GM19240 (cell line): ENCODE results near the gene PEMT.

Experiments used
- DNase-seq: peaks from one replicate; pipeline ENCODE4 v3.0.0; 2011; ENCODE audit warnings: low spot score; ENCODE audit not compliant: insufficient read length

Gene PEMT

DNA sequence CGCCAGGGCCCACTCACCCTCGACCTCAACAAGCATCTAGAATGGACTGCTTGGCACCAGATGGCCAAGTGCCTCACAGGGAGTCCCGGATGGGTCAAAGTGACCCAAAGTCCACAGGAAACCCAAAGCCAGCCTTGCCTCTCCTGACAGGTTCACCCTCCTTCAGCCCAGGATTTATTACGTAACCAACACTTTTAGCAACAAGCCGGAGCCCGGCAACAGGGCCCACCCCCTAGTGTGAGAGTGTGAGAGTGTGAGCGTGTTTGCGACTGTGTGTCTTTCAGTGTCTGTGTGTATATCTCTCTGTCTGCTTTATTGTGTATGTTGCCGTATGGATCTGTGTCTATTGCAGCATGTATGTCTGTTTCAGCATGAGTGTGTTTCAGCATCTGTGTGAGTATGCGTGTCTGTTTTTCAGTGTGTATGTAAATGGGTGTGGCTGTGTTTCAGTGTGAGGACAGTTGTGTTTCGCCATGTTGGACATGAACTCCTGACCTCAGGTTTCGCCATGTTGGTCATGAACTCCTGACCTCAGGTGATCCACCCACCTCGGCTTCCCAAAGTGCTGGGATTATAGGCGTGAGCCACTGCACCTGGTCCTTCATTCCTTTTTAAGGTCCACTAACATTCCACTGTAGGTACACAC lies 13.7 kb upstream of the PEMT start:
- DNase-seq, result no peak

DNA sequence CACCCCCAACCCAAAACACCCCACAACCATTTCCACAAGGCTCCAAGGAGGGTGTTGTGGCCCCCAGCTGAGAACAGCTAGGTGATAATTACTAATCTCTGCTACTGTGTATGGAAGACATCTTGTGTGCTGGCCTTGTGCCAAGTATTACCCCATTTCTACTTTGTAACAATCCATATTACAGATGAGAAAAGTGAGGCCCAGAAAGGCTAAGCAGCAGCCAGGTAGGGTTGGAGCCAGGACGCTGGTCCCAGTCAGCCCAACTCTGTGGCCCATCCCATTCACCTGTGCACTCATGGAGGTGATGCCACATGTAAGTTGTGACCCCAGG lies 12.4 kb upstream of the PEMT start:
- DNase-seq, result no peak

DNA sequence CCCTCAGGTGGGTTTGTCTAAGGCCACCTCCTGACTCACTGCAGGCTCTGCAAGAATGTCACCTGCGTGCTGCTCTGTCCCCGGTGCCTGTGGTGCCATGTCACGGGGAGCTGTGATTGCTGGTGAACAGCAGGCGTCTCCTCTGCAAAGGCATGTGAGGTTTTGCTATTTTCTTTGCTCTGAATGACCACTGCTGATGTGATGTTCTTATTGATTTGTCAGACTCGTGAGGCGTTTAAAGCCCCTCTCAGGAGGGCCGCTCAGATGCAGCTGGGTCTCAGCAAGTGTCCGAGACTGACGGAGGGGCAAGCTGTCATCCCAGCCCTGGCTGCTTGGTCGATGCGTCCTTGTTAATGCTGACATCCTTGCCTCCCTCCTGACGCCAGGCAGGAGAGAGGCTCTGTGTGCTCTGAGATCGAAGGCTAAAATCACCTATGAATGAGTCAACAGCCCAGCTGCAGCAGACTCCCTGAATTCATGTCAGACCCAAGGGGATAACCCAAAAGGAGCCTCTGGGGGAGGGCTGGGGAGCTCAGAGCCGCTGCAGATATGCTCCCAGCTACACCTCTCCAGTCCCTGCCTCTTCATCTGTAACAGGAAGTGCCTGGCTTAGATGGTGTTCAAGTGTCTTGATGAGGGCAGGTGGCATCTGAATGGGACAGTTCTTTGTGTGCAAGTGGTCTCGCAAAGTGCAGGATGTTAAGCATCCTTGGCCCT lies 11.8 kb upstream of the PEMT start:
- DNase-seq, result no peak

DNA sequence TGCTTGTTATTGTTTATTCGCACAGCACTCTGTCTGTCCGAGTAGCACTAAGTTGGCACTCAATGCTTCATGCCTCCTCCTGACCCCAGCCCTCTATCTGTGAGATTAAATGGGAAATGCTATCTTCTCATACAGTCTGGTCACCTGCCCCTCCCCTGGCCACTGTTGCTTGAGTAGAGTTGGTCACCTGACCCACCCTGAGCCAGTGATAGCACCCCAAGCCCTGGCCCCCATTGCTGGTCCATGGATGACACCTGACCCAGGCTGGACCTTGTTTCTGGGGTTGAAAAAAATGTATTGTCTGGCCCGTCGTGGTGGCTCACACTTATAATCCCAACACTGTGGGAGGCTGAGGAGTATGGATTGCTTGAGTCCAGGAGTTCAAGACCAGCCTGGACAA lies 8.5 kb upstream of the PEMT start:
- no peak for DNase-seq

DNA sequence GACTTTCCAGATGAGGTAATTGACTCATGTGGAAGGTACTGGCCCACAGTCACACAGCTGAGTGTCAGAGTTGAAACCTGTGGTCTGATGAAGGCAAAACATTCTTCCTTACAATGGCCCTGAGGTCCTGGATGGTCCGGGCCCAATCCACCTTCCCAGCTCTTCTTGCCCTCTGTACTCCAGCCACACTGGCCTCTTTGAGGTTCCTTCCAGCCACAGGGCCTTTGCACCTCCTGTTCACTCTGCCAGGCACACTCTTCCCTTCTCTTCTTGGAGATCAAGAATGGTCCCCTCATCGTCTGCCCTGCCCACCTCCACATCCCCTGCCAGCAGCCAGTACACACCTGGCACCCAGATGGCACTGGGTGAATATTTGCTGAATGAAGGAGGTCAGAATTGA lies 6.5 kb upstream of the PEMT start:
- DNase-seq, result no peak

DNA sequence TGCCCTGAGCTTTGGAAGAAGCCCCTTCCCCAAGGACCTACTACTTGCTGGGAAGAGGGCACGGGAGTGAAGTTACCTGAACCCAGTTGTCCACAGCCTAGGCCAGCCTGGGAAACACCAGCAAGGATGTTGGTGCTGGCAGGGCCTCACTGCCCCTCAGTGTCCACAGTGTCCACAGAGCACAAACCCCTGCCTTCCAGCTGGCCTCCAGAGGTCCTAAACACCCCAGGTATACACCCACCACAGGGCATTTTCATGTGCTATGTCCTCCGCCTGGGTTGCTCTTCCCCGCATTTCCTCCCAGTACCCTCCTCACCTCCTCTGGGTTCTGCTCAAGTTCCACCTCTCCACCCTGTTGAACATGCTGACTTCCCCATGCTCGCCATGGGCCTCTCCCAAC lies 4.2 kb upstream of the PEMT start:
- no peak for DNase-seq

DNA sequence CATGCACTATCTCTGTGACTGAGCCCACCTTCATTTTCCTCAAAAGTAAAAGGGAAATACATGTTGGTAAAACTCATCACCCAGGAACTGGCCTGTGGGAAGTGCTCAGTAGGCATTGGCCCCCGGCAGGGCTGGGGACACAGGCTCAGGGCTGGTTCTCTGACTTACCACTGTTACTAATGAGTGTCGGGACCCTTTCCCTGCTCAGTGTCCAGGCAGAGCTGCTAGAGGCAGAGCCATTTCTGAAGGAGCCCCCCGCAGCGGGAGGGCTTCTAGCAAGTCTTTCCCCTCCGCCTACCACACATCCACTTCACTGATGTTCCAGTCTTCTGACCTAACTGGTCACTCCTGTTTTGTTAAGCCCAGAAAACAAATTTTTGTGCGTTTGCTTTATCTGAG lies 1.7 kb upstream of the PEMT start:
- DNase-seq, result no peak

DNA sequence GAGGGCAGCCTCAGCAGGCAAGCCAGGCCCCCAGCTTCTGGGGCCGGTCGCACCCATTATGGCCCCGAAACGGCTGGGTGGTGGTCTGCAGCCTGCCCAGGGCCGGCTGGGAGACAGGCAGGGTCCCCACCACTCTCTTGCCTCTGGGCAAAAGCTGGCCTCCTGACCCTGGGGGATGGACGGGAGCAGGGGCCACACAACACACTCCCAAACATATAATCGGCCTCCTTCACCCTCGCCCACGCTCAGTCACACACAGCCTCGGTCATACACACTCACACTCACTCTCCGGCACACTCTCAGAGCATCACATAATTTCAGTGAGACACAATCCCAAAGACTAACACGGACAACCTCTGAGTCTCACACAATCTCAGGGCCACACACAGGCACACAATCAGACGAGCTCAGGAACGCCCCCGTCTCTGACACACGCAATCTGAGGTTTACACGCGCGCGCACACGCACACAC lies 589 bp downstream of the PEMT start:
- no peak for DNase-seq

DNA sequence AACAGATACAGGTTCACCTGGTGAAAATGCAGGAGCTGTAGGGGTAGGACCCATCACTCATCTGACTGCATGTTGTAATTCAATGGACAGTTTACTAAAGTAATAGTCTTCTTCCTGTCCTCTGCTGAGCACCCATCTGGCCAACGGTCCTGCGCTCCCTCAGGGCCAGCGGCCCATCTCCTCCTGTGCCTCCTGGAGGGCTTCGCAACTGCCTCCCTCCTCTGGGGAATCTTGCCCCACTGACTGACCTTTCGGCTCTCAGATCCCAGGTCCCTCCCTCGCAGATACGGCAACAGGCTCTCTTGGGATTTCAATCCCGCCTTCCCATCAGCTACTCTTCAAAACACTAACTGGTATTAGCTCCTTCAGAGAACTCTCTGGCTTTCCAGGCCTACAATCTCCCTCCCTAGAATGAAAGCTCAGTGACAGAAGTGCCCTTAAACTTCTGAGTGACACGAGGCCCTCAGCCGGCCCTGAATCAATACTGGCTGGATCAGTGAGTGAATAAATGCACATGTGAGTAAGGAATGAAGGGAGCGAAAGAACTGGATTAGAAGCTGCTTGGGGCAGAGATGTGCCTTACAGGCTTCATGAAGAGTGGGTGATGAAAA lies 1.3 kb downstream of the PEMT start:
- no peak for DNase-seq

DNA sequence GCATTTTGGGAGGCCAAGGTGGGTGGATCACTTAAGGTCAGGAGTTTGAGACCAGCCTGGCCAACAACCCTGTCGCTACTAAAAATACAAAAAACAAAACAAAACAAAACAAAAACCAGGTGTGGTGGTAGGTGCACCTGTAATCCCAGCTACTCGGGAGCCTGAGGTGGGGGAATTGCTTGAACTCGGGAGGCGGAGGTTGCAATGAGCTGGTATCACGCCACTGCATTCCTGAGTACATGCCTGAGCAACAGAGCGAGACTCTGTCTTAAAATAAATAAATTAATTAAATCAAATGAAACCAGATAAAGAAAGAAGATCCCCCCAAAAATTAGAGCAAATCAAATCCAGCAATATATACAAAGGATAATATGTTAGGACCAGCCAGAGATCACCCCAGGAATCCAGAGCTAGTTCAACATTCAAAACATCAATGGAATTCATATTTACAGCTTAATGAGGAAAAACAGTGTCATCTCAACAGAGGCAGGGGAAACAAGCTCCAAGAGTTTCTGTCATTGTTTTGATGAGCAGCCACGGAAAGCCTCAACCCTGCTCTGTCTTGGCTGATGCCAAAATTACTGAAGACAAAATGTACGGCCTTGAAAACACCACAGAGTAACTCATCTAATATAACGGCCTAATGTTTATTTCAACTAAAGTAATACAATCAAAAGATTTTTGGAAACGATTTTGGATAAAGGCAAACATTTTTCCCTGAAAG lies 3.7 kb downstream of the PEMT start:
- no peak for DNase-seq

DNA sequence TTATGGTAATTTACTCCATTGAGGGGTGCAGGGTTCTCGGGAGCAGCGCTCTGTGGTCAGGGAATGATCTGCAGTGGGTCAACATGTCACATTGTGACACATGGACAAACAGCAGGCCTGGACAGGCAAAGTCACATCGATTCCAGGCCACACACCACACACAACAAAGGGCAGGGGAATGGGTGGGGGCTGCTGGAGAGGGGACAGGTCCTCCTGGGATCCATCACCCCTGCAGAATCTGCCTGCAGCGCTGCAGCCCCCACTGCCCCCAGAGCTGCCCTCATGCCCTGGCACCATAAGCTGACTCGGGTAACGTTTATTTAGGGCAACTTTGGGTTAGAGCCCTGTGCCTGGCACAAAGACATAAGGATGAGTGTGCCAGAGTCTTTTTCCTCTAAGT lies 9.1 kb downstream of the PEMT start:
- no peak for DNase-seq

DNA sequence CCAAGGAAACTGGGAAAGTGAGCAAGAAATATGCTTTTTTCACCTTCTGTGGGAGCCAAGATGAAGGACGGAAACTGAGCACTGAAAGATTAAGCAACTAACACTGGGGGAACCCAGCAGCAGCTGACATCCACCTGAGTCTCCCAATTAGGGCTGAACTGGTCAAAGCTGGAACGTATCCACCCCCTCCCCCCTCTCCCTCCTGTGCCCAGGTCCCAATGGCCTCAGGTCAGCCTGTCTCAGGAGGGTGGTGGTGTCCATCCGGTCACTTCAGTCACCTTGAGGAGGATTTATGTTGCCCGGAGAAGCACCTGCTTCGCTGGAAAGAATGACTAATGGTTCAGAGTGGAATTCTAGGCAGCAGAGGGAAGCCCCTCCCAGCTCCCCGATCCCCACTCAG lies 10.0 kb downstream of the PEMT start:
- no peak for DNase-seq

DNA sequence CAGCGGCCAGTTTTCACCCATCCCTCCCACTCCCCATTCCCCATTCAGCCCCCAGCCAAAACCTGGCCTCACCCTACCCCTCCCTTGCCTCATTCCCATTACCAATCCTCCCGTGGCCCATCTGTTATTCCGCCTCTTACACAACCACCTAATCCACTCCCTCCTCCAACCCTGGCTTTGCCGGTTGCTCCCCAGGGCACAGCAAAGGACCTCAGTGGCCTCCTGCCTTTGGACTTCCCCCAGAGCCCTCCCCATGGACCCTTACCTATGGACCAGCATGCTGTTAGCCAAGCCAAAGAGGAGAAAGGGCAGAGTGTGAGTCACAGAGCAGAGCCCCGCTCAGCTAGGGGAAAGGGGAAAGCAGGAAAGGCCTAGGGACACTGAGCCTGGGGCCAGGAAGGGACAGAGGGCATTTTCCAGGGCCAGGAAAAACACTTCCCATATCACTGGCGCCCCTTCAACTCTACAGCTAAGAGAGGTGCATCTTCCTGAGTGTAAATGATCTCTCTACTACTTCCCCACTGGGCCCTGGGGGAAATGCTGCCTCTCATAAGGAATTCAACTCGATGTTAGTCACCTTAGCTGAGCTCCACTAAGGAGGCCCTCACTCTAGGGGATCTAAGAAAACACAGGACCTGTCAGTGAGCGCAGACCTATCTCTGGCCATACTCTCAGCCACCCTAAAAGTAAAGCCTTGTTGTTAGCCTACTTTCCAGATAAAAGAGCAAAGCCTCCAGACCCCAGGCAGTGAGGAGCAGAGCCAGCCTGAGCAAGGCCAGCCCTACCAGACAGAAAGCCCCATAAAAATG lies 10.6 kb downstream of the PEMT start:
- no peak for DNase-seq

DNA sequence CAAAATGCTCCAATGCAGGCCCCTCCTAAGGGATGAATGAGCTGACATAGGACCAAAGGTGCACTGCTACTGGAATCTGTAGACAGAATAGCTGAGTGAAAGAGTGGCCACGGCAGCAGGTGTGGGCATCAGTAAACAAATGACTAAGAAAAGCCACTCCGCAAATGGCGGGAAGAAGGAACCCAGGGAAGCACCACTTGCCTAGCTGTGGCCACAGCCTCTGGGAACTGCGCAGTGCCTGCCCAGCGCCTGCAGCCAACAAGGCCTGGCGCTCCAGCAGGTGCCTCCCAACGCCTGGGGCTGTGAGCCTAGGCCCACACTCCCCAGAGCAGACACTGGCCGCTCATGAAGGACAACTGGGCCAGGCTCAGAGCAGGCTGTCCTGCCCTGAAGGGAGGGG lies 11.8 kb downstream of the PEMT start:
- no peak for DNase-seq

DNA sequence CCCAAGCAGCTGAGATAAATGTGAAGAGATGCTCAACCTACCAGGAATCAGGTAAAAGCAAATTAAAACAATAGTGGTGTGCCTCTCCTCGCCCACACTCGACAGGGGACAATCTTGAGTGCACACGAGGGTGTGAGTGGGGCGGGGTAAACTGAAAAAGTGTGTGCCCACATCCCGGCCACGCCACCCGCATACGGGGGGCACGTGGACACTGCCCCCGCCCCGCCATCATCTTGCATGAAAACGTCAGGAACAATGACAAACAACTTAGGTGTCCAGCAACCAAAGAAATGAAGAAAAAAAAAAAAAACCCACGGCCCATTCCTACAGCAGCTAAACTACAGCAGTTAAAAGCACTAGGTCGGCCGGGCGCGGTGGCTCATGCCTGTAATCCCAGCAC lies 14.1 kb downstream of the PEMT start:
- DNase-seq, result no peak

DNA sequence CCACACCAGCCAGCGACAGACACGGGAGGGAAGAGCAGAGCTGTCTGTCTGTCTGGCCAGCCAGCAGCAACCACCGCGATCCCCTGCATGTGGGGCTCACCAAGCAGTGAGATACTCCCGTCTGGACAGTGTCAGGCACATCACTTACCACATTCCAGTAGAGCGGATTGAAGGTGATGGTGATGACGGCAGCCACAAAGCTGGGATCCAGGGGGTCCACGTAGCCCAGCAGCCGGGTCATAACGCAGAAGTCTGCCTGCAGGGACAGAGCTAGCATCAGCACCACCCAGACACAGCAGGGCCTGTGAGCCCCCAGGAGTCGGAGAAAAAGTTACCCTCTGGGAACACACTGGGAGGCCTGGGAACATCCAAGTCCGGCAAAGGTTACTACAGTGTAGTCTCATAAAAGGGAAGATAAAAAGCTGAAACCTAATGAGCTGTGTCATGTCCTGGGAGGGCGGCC lies 14.7 kb downstream of the PEMT start:
- DNase-seq, result no peak

DNA sequence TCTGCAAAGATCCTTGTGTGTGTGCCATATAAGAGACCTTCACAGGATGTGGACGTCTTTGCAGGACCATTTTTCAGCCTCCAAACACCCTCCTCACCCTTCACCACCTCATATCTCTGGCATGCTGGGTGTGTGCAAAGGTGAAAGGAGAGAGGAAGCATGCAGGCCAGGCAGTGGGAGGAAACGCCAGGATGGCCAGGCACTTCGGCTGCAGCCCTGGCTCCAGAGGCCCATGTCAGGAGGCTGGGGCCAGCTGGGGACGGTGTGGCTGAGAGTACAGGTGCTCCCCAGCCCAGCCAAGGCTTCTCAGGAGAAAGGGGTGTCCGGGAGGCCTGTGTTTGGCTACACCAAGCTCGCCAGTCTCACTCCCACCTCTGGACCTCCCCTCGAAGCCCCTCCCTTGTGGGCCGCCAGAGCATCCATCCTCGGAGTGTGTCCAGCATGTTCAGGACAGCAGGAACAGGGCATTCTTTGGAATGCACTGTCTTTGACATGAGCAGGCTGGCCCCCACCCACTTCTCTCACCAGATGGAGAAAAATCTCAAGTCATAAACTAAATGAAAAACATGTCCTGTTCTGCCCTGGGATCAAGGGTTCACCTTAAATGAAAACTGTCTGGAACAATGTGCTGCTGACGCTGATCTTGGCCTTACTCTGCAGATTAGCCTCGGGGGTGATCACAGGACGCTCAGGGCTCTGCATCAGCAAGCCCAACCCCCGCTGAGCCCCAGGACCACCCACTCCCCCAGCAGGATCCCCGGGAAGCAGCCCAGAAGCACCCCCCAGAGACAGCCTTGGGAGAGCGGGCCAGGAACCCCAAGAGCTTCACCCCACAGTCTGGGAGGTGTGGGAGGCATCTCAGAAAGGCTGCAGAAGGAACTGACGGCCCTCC lies 15.9 kb downstream of the PEMT start:
- no peak for DNase-seq

DNA sequence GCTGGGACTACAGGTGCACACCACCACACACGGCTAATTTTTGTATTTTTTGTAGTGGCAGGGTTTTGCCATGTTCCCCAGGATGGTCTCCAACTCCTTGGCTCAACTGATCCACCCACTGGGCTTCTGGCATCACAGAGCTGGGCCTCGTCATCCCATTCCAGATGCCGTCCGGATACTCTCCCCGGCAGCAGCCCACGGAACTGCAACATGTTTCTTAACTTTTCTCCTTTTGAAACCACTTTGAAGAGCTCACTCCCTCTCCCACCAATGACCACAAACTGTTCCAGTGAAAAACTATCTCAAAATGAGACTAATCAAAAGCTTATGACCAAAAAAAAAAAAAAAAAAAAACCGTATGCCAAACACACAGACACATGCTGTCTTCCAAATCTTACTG lies 17.6 kb downstream of the PEMT start:
- DNase-seq, result no peak

DNA sequence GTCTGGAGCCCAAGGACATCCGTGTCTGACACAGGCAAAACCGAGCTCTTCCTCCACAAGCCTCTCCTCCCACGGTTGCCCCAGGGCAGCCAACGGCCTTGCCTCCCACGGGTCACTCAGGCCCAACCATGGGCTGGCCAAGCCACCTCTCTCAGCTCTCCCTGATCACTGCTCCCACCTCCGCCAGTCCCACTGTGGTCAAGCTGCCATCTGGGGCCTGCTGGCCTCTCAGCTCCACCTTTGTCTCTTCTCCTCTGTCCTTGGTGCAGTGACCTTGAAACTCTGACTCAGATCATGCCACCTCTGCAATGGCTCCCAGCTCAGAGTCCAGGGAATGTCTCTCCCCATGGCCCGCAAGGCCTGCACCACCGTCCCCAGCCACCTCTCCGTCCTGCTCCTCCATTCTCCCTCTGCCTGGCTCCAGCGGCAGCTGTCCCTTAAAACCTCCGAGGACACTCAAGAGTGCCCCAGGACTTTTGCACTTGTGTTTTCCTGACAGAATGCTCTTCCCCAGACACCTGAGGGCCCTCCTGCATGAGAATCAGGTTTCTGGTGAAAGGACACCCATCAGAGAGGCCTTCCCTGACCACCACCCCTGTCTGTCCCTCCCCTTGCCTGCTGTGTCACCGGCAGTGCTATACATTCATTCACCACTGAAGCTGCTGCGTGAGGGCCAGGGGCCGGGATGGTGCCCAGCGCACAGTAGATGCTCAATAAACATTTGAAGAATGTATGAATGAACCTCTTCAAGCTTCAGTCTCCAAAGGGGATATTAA lies 19.3 kb downstream of the PEMT start:
- no peak for DNase-seq
